DND-41 (cell line): ENCODE measurements around the gene GALNT1.

Experiments
- ATAC-seq: fragments of 200-7000 bp; cut with Tn5 transposase; 3 replicates; pipeline ENCODE4 v1.9.1; 2021; ENCODE audit warnings: low read depth; ENCODE audit not compliant: insufficient read depth
- DNase-seq: peaks from one replicate; pipeline ENCODE4 v3.0.0-alpha.2; 2020
- H2AFZ ChIP-seq: 2 replicates; pipeline ENCODE4 v1.6.0; 2012; ENCODE audit warnings: low read depth, low read length
- H3K27ac ChIP-seq: 2 replicates; pipeline ENCODE4 v1.5.1; 2012; ENCODE audit warnings: low read length, inconsistent platforms
- H3K27me3 ChIP-seq: fragments of 200-600 bp; sonication (generic); 2 replicates; pipeline ENCODE4 v1.6.0; 2012; ENCODE audit warnings: low read length, mild to moderate bottlenecking, inconsistent platforms; ENCODE audit not compliant: insufficient read depth, poor library complexity
- H3K36me3 ChIP-seq: 2 replicates; pipeline ENCODE4 v1.5.1; 2012; ENCODE audit warnings: low read length, inconsistent platforms; ENCODE audit not compliant: insufficient read depth
- H3K4me1 ChIP-seq: 2 replicates; pipeline ENCODE4 v1.5.1; 2012; ENCODE audit warnings: mild to moderate bottlenecking, low read length; ENCODE audit not compliant: insufficient read depth
- H3K4me2 ChIP-seq: 2 replicates; pipeline ENCODE4 v1.6.0; 2012; ENCODE audit warnings: mild to moderate bottlenecking, moderate library complexity, low read length, inconsistent platforms; ENCODE audit not compliant: insufficient read depth
- H3K4me3 ChIP-seq, 2 experiments: fragments of 200-600 bp in 1 of 2; shearing (Covaris generic) in 1 of 2; 2 replicates each; pipeline ENCODE4 v1.5.1; 2012 to 2016; ENCODE audit warnings: inconsistent platforms in 2 of 2, low read length in 2 of 2, mild to moderate bottlenecking in 2 of 2, low read depth in 1 of 2, moderate library complexity in 1 of 2
- H3K79me2 ChIP-seq: 2 replicates; pipeline ENCODE4 v1.6.0; 2012; ENCODE audit warnings: low read length, inconsistent platforms; ENCODE audit not compliant: insufficient read depth
- H3K9ac ChIP-seq: 2 replicates; pipeline ENCODE4 v1.6.0; 2012; ENCODE audit warnings: low read depth, mild to moderate bottlenecking, inconsistent platforms, low read length, moderate library complexity
- H3K9me3 ChIP-seq: 2 replicates; pipeline ENCODE4 v1.5.1; 2012; ENCODE audit warnings: low read length, moderate library complexity, mild to moderate bottlenecking, inconsistent platforms; ENCODE audit not compliant: insufficient read depth, severe bottlenecking
- H4K20me1 ChIP-seq: 2 replicates; pipeline ENCODE4 v1.6.0; 2012; ENCODE audit warnings: low read length; ENCODE audit not compliant: insufficient read depth
- CTCF ChIP-seq: IDR thresholded peaks from 2 replicates; pipeline ENCODE4 v1.5.1; 2012; ENCODE audit warnings: borderline replicate concordance, low read length, moderate library complexity, mild to moderate bottlenecking; ENCODE audit not compliant: poor library complexity, severe bottlenecking; ENCODE audit errors: extremely low read depth
- EZH2 ChIP-seq: IDR thresholded peaks from 3 replicates; pipeline ENCODE4 v1.6.1; 2012; ENCODE audit warnings: borderline replicate concordance, low read depth, mild to moderate bottlenecking, moderate library complexity, low read length, inconsistent platforms; ENCODE audit not compliant: severe bottlenecking

GALNT1 gene

GRCh38 chr18:35739778-35740177 is 158.2 kb downstream of the GALNT1 start:
- Histone ChIP-seq H4K20me1 (no peaks in the 10 kb centered on the region), H3K4me1 (no peaks in the 10 kb centered on the region), H3K79me2 (no peaks in the 10 kb centered on the region), H3K36me3 (no peaks in the 10 kb centered on the region), H3K9ac (no peak overlapping the region), H3K27ac (no peak overlapping the region), H3K4me3 (no peak overlapping the region), H2AFZ (no peak overlapping the region), H3K4me2 (no peak overlapping the region), H3K27me3 (no peaks in the 10 kb centered on the region), H3K9me3 (no peaks in the 10 kb centered on the region)
- ATAC-seq = no peak
- DNase-seq = no peak
- TF ChIP-seq EZH2 (no peak), CTCF (no peak)

- no peaks in the 10 kb centered on the region for H3K27me3 ChIP-seq
- no peaks in the 10 kb centered on the region for H3K9me3 ChIP-seq
- ATAC-seq (no peak), DNase-seq (no peak)
- no peak for TF ChIP-seq EZH2
- TF ChIP-seq CTCF = no peak
- no peaks in the 10 kb centered on the region for H3K4me1 ChIP-seq
- no peak overlapping the region for H3K27ac ChIP-seq
- H3K36me3 ChIP-seq = no peaks in the 10 kb centered on the region
- no peaks in the 10 kb centered on the region for H4K20me1 ChIP-seq
- no peak overlapping the region for H2AFZ ChIP-seq
- no peaks in the 10 kb centered on the region for H3K79me2 ChIP-seq
- H3K4me3 ChIP-seq = no peak overlapping the region
- H3K4me2 ChIP-seq = no peak overlapping the region
- no peak overlapping the region for H3K9ac ChIP-seq
Observed at GRCh38 chr18:35740656-35741055, 159.1 kb downstream of the GALNT1 start.

GRCh38 chr18:35743916-35744315 is 162.4 kb downstream of the GALNT1 start:
- Histone ChIP-seq H3K36me3 (no peaks in the 10 kb centered on the region), H3K27ac (no peak overlapping the region), H3K27me3 (no peaks in the 10 kb centered on the region), H2AFZ (no peak overlapping the region), H3K9me3 (no peaks in the 10 kb centered on the region), H3K79me2 (no peaks in the 10 kb centered on the region), H3K4me1 (no peaks in the 10 kb centered on the region), H3K4me3 (no peak overlapping the region), H3K9ac (no peak overlapping the region), H3K4me2 (no peak overlapping the region), H4K20me1 (no peaks in the 10 kb centered on the region)
- ATAC-seq = no peak
- no peak for DNase-seq
- TF ChIP-seq CTCF = no peak
- no peak for TF ChIP-seq EZH2

GRCh38 chr18:35745814-35746213 is 164.3 kb downstream of the GALNT1 start:
- Histone ChIP-seq H4K20me1 (no peaks in the 10 kb centered on the region), H3K4me2 (no peak overlapping the region), H3K79me2 (no peaks in the 10 kb centered on the region), H3K4me1 (no peaks in the 10 kb centered on the region), H3K36me3 (no peaks in the 10 kb centered on the region), H3K27me3 (peaks cover 5% of the 10 kb centered on the region), H3K27ac (no peak overlapping the region), H2AFZ (no peak overlapping the region), H3K9ac (no peak overlapping the region), H3K4me3 (no peak overlapping the region), H3K9me3 (no peaks in the 10 kb centered on the region)
- no peak for TF ChIP-seq EZH2
- TF ChIP-seq CTCF = no peak
- DNase-seq (no peak), ATAC-seq (no peak)
